GM23248 (cell line): ENCODE measurements around the gene ANAPC2.

Source experiments
- EZH2 ChIP-seq: fragments of 200-600 bp; sonication (generic); IDR thresholded peaks from 2 replicates; pipeline ENCODE4 v1.6.1; 2018; ENCODE audit warnings: antibody characterized with exemption, mild to moderate bottlenecking; ENCODE audit not compliant: insufficient read depth, poor library complexity, severe bottlenecking
- EZH2phosphoT487 ChIP-seq: fragments of 200-600 bp; sonication (generic); IDR thresholded peaks from 2 replicates; pipeline ENCODE4 v1.6.1; 2018; ENCODE audit warnings: antibody characterized with exemption, moderate library complexity, mild to moderate bottlenecking, low read depth; ENCODE audit not compliant: insufficient read depth

DNA sequence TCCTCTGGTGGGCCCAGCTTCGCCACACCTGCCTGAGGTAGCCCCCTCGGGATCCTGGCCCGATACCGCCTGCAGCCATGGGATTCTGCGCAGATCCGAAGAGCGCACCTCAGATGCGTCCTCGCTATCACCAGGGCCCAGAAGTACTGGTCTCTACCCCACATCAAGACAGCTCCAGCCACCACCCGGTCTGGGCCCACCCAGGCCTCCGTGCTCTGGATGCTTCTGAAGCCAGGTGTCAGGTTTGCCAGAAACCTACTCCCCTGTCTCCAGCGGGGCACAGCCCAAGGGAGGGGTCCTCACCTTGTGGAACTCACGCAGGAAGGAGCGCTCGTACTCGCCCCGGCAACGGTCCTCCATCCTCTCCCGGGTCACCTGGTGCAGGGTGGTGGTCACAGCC is 2.4 kb downstream of the ANAPC2 start:
- TF ChIP-seq EZH2 (no peak), EZH2phosphoT487 (no peak)
